Measurements from ENCODE around the gene BCAN.

GRCh38 chr1:156645056-156645455, 3.1 kb downstream of the BCAN start:
- TF ChIP-seq CTCF (IDR thresholded peaks at IDR 0.05) = no peak
- TF ChIP-seq POLR2A (IDR thresholded peaks at IDR 0.05) = no peak
